Measurements from ENCODE around the gene DYNC1LI2. TPM values are rescaled to one million over a fixed set of nuclear protein-coding genes. Genes with fewer than 3 reads are reported as not detected.

The DYNC1LI2 gene
- total and polyA plus RNA-seq, 9 of the 15 experiments (the other 6 are each of a cell fraction or from before 2014, with no cell fraction given): 5.1 to 48.9 (median 38.2) TPM

- TF ChIP-seq KLF6 (CRISPR knock-in tag; IDR thresholded peaks at IDR 0.05; ENCODE audit: borderline replicate concordance) (no peak), NRF1 (conservative IDR thresholded peaks at IDR 0.05 in 1 of 2, IDR thresholded peaks at IDR 0.05 in 1 of 2) (no peak), SRSF9 (IDR thresholded peaks at IDR 0.05; ENCODE audit: borderline replicate concordance, low read depth, low read length) (no peak), FOSL1 (tag; conservative IDR thresholded peaks at IDR 0.05) (no peak), ZNF589 (CRISPR knock-in tag; IDR thresholded peaks at IDR 0.05; ENCODE audit: low read depth) (no peak), ZNF778 (CRISPR knock-in tag; IDR thresholded peaks at IDR 0.05) (no peak), NBN (IDR thresholded peaks at IDR 0.05; ENCODE audit: low read depth) (no peak), CHD2 (IDR thresholded peaks at IDR 0.05; ENCODE audit: low read depth, low read length) (no peak), POLR2AphosphoS2 (IDR thresholded peaks at IDR 0.05; ENCODE audit: low read length) (no peak)
Measured at GRCh38 chr16:66677179-66677578, 74.2 kb downstream of the DYNC1LI2 start (continued).

- Histone ChIP-seq H4K20me1 (replicated peaks; ENCODE audit: control insufficient read depth, insufficient read depth, low read length) (no peaks in the 10 kb centered on the region), H3K9ac (ENCODE audit: insufficient read depth in 1 of 2, low read depth in 2 of 2, low read length in 2 of 2) (no peak overlapping the region), H3K9me3 (replicated peaks; ENCODE audit: control insufficient read depth, insufficient read depth, low read depth, low read length) (no peaks in the 10 kb centered on the region), H3K4me3 (no peak overlapping the region), H3K4me2 (ENCODE audit: insufficient read depth, low read length) (no peak overlapping the region), H3K27ac (ENCODE audit: extremely low read depth, low read depth, low read length) (no peak overlapping the region), H3K9me1 (ENCODE audit: control insufficient read depth, insufficient read depth, low read length) (no peaks in the 10 kb centered on the region), H3K36me3 (ENCODE audit: control insufficient read depth, insufficient read depth, low read length) (peaks cover 15% of the 10 kb centered on the region; the same call in 2 of the 3 replicates), H3K27me3 (ENCODE audit: control insufficient read depth in 2 of 2, insufficient read depth in 2 of 2, low read length in 2 of 2) (no peaks in the 10 kb centered on the region), H2AFZ (ENCODE audit: low read depth, low read length) (no peak overlapping the region), H3K79me2 (ENCODE audit: control insufficient read depth, insufficient read depth, low read length) (no peaks in the 10 kb centered on the region), H3K4me1 (replicated peaks in 1 of 2; ENCODE audit: control insufficient read depth in 2 of 2, insufficient read depth in 2 of 2, low read length in 2 of 2) (no peaks in the 10 kb centered on the region)
- BruUV-seq (replicated peaks): no TSS peak
- CTCF ChIA-PET (ENCODE audit: low intra/inter-chr PET ratio): no interaction called here
- POLR2A ChIA-PET: interaction anchor here (2.1 kb wide), 1 partner anchor 14 kb away, joined by 8 read pairs; no protein-coding TSS in a partner anchor
- intact Hi-C loops (cut with micrococcal nuclease): no loop called here
- ATAC-seq (no peak), DNase-seq (ENCODE audit: extremely low read depth in 1 of 4, low spot score in 3 of 4) (no peak), FAIRE-seq (no peak)
- in situ Hi-C loops (cut with MboI): no loop called here
- WGBS (ENCODE audit: insufficient coverage, low coverage, missing lambda C conversion rate): 60% methylated on average over 3 of the region's 3 CpGs
- TF ChIP-seq SMARCB1 (IDR thresholded peaks at IDR 0.05; ENCODE audit: insufficient read length, low read depth): no peak
- no peak for TF ChIP-seq SNRNP70 (optimal IDR thresholded peaks at IDR 0.05; ENCODE audit: low read depth, low read length)
- no peak for TF ChIP-seq ZNF444 (CRISPR knock-in tag; IDR thresholded peaks at IDR 0.05)
- no peak for TF ChIP-seq ZEB2 (IDR thresholded peaks at IDR 0.05)
- no peak for TF ChIP-seq EP300 (IDR thresholded peaks at IDR 0.05; ENCODE audit: low read length)
- no peak for TF ChIP-seq KAT2B (IDR thresholded peaks at IDR 0.05; ENCODE audit: low read depth, low read length)
- TF ChIP-seq NBN (IDR thresholded peaks at IDR 0.05; ENCODE audit: low read depth): no peak
- TF ChIP-seq ZNF197 (CRISPR knock-in tag; IDR thresholded peaks at IDR 0.05; ENCODE audit: low read depth): no peak
- TF ChIP-seq FOXA3 (CRISPR knock-in tag; conservative IDR thresholded peaks at IDR 0.05 in 1 of 2, IDR thresholded peaks at IDR 0.05 in 1 of 2): no peak
- no peak for TF ChIP-seq NR0B1 (IDR thresholded peaks at IDR 0.05; ENCODE audit: partially characterized antibody)
- TF ChIP-seq MBD1 (CRISPR knock-in tag; IDR thresholded peaks at IDR 0.05): no peak
- no peak for TF ChIP-seq ZNF316 (IDR thresholded peaks at IDR 0.05)
- TF ChIP-seq BDP1 (IDR thresholded peaks at IDR 0.05; ENCODE audit: insufficient read depth, insufficient read length): no peak
Measured at GRCh38 chr16:66676599-66676998, 74.8 kb downstream of the DYNC1LI2 start.

Measured in K562 (cell line).